A549 (cell line): Measurements from ENCODE around the gene AQP6. TPM values are rescaled to one million over a fixed set of nuclear protein-coding genes. Genes with fewer than 3 reads are reported as not detected.

Source experiments
- ATAC-seq, 2 experiments: fragments of 200-7000 bp in 1 of 2; fragments of >200 bp in 1 of 2; cut with Nextera tagmentation in 1 of 2; cut with Tn5 transposase in 1 of 2; 3 replicates each; pipeline versions ENCODE4 v1.8.0 to v1.9.1; 2018 to 2020; ENCODE audit warnings: mild to moderate bottlenecking in 1 of 2, moderate library complexity in 1 of 2
- CTCF ChIA-PET: fragments of 300-600 bp; sonication (Branson Sonifier 250); formaldehyde crosslinking; extraction: SDS; loops from one replicate; lab custom pipeline; 2021; ENCODE audit warnings: antibody characterized with exemption, inconsistent platforms; lab: Yijun Ruan, JAX
- POLR2A ChIA-PET: fragments of 350-600 bp; formaldehyde crosslinking; extraction: SDS; loops from one replicate; lab custom pipeline; 2021; ENCODE audit warnings: antibody characterized with exemption, inconsistent platforms; lab: Yijun Ruan, JAX
- DNase-seq, 2 experiments: peaks; one replicate each; pipeline versions ENCODE4 v3.0.0 to v3.0.0-alpha.2; 2011 to 2016; ENCODE audit warnings: low read depth in 1 of 2, low spot score in 1 of 2
- FAIRE-seq: peaks from 2 replicates; lab custom pipeline; 2011; peaks lifted over from hg19 to GRCh38; lab: Jason Lieb, UNC
- H3K27ac ChIP-seq, 2 experiments: fragments of >200 bp; sonication (Bioruptor Twin); formaldehyde crosslinking; 3 replicates each; pipeline ENCODE4 v1.5.1; 2016 to 2017
- H3K4me1 ChIP-seq: fragments of >200 bp; sonication (Bioruptor Twin); formaldehyde crosslinking; 3 replicates; pipeline ENCODE4 v1.6.1; 2016
- H3K4me2 ChIP-seq: fragments of >200 bp; sonication (Bioruptor Twin); formaldehyde crosslinking; 3 replicates; pipeline ENCODE4 v1.6.1; 2016
- H3K4me3 ChIP-seq: fragments of >200 bp; sonication (Bioruptor Twin); formaldehyde crosslinking; 3 replicates; pipeline ENCODE4 v1.5.1; 2016
- H3K9me3 ChIP-seq: fragments of >200 bp; sonication (Bioruptor Twin); formaldehyde crosslinking; 3 replicates; pipeline ENCODE4 v1.6.1; 2016
- CEBPB ChIP-seq, 2 experiments: fragments of >200 bp in 1 of 2; sonication (Bioruptor Twin) in 1 of 2; formaldehyde crosslinking in 1 of 2; IDR thresholded peaks; 2 replicates each; pipeline ENCODE4 v1.6.1; 2012 to 2016
- CHD4 ChIP-seq: fragments of 200-600 bp; sonication (generic); IDR thresholded peaks from 2 replicates; pipeline ENCODE4 v1.6.1; 2016; ENCODE audit warnings: antibody characterized with exemption, mild to moderate bottlenecking, borderline replicate concordance
- CTCF ChIP-seq: fragments of >200 bp; sonication (Bioruptor Twin); formaldehyde crosslinking; IDR thresholded peaks from 3 replicates; pipeline ENCODE4 v1.5.1; 2016
- EHF ChIP-seq: fragments of 250-450 bp; sonication (Bioruptor Pico); IDR thresholded peaks from 2 replicates; pipeline ENCODE4 v1.5.0; 2020; ENCODE audit warnings: mild to moderate bottlenecking
- EHMT2 ChIP-seq: fragments of 200-600 bp; sonication (generic); IDR thresholded peaks from 2 replicates; pipeline ENCODE4 v1.6.1; 2016; ENCODE audit warnings: antibody characterized with exemption, low read depth, mild to moderate bottlenecking, moderate library complexity
- ESRRA ChIP-seq: fragments of 150-350 bp; IDR thresholded peaks from 2 replicates; pipeline ENCODE4 v1.6.1; 2014; ENCODE audit warnings: mild to moderate bottlenecking, low read length, borderline replicate concordance
- FOXS1 ChIP-seq: fragments of 250-450 bp; sonication (Bioruptor Pico); IDR thresholded peaks from 2 replicates; pipeline ENCODE4 v1.5.0; 2020; ENCODE audit warnings: mild to moderate bottlenecking, moderate library complexity
- GATA3 ChIP-seq: IDR thresholded peaks from 2 replicates; pipeline ENCODE4 v1.6.1; 2012; ENCODE audit warnings: borderline replicate concordance
- HDAC2 ChIP-seq: fragments of 200-600 bp; sonication (generic); IDR thresholded peaks from 2 replicates; pipeline ENCODE4 v1.6.1; 2016
- HEYL ChIP-seq: fragments of 250-450 bp; sonication (Bioruptor Pico); IDR thresholded peaks from 2 replicates; pipeline ENCODE4 v1.8.0; 2021; ENCODE audit warnings: mild to moderate bottlenecking, moderate library complexity
- HOXA7 ChIP-seq: fragments of 250-450 bp; sonication (Bioruptor Pico); IDR thresholded peaks from 2 replicates; pipeline ENCODE4 v1.5.0; 2020; ENCODE audit warnings: mild to moderate bottlenecking, moderate library complexity
- HOXB5 ChIP-seq: fragments of 250-450 bp; sonication (Bioruptor Pico); IDR thresholded peaks from 2 replicates; pipeline ENCODE4 v1.5.0; 2020; ENCODE audit warnings: mild to moderate bottlenecking, moderate library complexity
- JUNB ChIP-seq: fragments of >200 bp; sonication (Bioruptor Twin); formaldehyde crosslinking; IDR thresholded peaks from 2 replicates; pipeline ENCODE4 v1.6.1; 2016
- KDM1A ChIP-seq: fragments of 200-600 bp; sonication (generic); IDR thresholded peaks from 2 replicates; pipeline ENCODE4 v1.6.1; 2016; ENCODE audit warnings: low read depth, mild to moderate bottlenecking
- MAFK ChIP-seq: fragments of 450-650 bp; IDR thresholded peaks from 2 replicates; pipeline ENCODE4 v1.6.1; 2014; ENCODE audit not compliant: partially characterized antibody
- MYC ChIP-seq: IDR thresholded peaks from 2 replicates; pipeline ENCODE4 v1.6.1; 2012; ENCODE audit warnings: mild to moderate bottlenecking, inconsistent platforms, low read length, improper control_type of control experiment, borderline replicate concordance
- NR3C1 ChIP-seq: fragments of >200 bp; sonication (Bioruptor Twin); formaldehyde crosslinking; IDR thresholded peaks from 3 replicates; pipeline ENCODE4 v1.6.1; 2017
- PBX3 ChIP-seq: IDR thresholded peaks from 2 replicates; pipeline ENCODE4 v1.6.1; 2012
- PHF8 ChIP-seq: fragments of 200-600 bp; sonication (generic); IDR thresholded peaks from 2 replicates; pipeline ENCODE4 v1.6.1; 2016; ENCODE audit warnings: low read depth, mild to moderate bottlenecking, antibody characterized with exemption, moderate library complexity, borderline replicate concordance
- POLR2A ChIP-seq: IDR thresholded peaks from 2 replicates; pipeline ENCODE4 v1.6.1; 2012; ENCODE audit warnings: mild to moderate bottlenecking, low read length
- POLR2AphosphoS2 ChIP-seq: conservative IDR thresholded peaks from 2 replicates; pipeline ENCODE4 v1.6.1; 2012; ENCODE audit warnings: low read length, improper control_type of control experiment, inconsistent platforms
- RAD21 ChIP-seq, 2 experiments: fragments of >200 bp in 1 of 2; sonication (Bioruptor Twin) in 1 of 2; formaldehyde crosslinking in 1 of 2; IDR thresholded peaks in 1 of 2; conservative IDR thresholded peaks in 1 of 2; 2 replicates in 1 of 2; 3 replicates in 1 of 2; pipeline ENCODE4 v1.6.1; 2012 to 2018; ENCODE audit warnings: inconsistent platforms in 1 of 2
- RARB ChIP-seq: fragments of 250-450 bp; sonication (Bioruptor Pico); IDR thresholded peaks from 2 replicates; pipeline ENCODE4 v1.8.0; 2021; ENCODE audit warnings: mild to moderate bottlenecking, moderate library complexity
- RFX5 ChIP-seq: fragments of 450-650 bp; IDR thresholded peaks from 2 replicates; pipeline ENCODE4 v1.7.1; 2014; ENCODE audit warnings: antibody characterized with exemption, mild to moderate bottlenecking, moderate library complexity
- RNF2 ChIP-seq: fragments of 200-600 bp; sonication (generic); IDR thresholded peaks from 2 replicates; pipeline ENCODE4 v1.6.1; 2016; ENCODE audit warnings: low read depth, mild to moderate bottlenecking, antibody characterized with exemption, moderate library complexity, borderline replicate concordance
- SMC3 ChIP-seq: fragments of >200 bp; sonication (Bioruptor Twin); formaldehyde crosslinking; IDR thresholded peaks from 3 replicates; pipeline ENCODE4 v1.6.1; 2018; ENCODE audit warnings: inconsistent platforms
- SREBF2 ChIP-seq: fragments of 450-650 bp; IDR thresholded peaks from 2 replicates; pipeline ENCODE4 v1.6.1; 2014; ENCODE audit warnings: mild to moderate bottlenecking, moderate library complexity
- TFCP2L1 ChIP-seq: fragments of 250-450 bp; sonication (Bioruptor Pico); IDR thresholded peaks from 2 replicates; pipeline ENCODE4 v1.5.0; 2021; ENCODE audit warnings: mild to moderate bottlenecking
- ZNF302 ChIP-seq: fragments of 250-450 bp; sonication (Bioruptor Pico); IDR thresholded peaks from 2 replicates; pipeline ENCODE4 v1.9.0; 2021; ENCODE audit warnings: inconsistent platforms, mild to moderate bottlenecking, moderate library complexity
- ZSCAN20 ChIP-seq: fragments of 250-450 bp; sonication (Bioruptor Pico); IDR thresholded peaks from 2 replicates; pipeline ENCODE4 v1.8.0; 2022; ENCODE audit warnings: mild to moderate bottlenecking, moderate library complexity
- WGBS: methylation state at CpG from one replicate; pipeline ENCODE4 v1.1.6; 2017; ENCODE audit errors: missing lambda C conversion rate; 5-methylcytosine and 5-hydroxymethylcytosine counted together
- polyA plus RNA-seq, 4 experiments: library from polyadenylated mRNA; depleted of rRNA in 3 of 4; stranded (reverse); fragments of >200 nt; fragmentation: RNase III in 1 of 4; extraction: RNeasy Plus Mini Kit Qiagen cat#74134 plus additional on column Dnase treatment in 1 of 4; gene quantifications; 2 replicates in 3 of 4; 3 replicates in 1 of 4; pipeline ENCODE4 v1.2.3, GENCODE V29; 2011 to 2017

Gene AQP6
- polyA plus RNA-seq, 2 of the 4 experiments (the other 2 are of a cell fraction) = 0.05 TPM; not detected in 1

GRCh38 chr12:49972129-49972528 is 618 bp upstream of the AQP6 start (continued):
- TF ChIP-seq TFCP2L1 (CRISPR knock-in tag) = no peak
- TF ChIP-seq HEYL (CRISPR knock-in tag) = no peak
- TF ChIP-seq RNF2 = no peak
- TF ChIP-seq MYC = no peak
- no peak for TF ChIP-seq ZSCAN20 (CRISPR knock-in tag)

- no peak for FAIRE-seq
- ATAC-seq = no peak
- 81% methylated on average over 15 of the region's 19 CpGs for WGBS
- ChIA-PET POLR2A (no interaction called here), CTCF (interaction anchor here (0.7 to 29.8 kb wide), 4 partner anchors 13 to 101 kb away, joined by 3 to 708 read pairs (median 171); partner anchors contain the start of genes ASIC1 and SMARCD1)
- Histone ChIP-seq H3K27ac (no peak overlapping the region), H3K4me3 (no peak overlapping the region), H3K4me1 (no peaks in the 10 kb centered on the region), H3K9me3 (no peaks in the 10 kb centered on the region), H3K4me2 (no peak overlapping the region)
- no peak for TF ChIP-seq SREBF2
- TF ChIP-seq KDM1A = no peak
- TF ChIP-seq NR3C1 = no peak
- no peak for TF ChIP-seq MAFK
- no peak for TF ChIP-seq RARB
- no peak for TF ChIP-seq HEYL (CRISPR knock-in tag)
- TF ChIP-seq PBX3 = no peak
- TF ChIP-seq HOXB5 (CRISPR knock-in tag) = no peak
- no peak for TF ChIP-seq RFX5
- no peak for TF ChIP-seq EHF
- DNase-seq = no peak
Observed at GRCh38 chr12:49973361-49973830, 649 bp downstream of the AQP6 start.

GRCh38 chr12:49974231-49974675 is 1.5 kb downstream of the AQP6 start:
- peak in 1 of 2 experiments; percentile 48 for DNase-seq
- no peak overlapping the region for H3K27ac ChIP-seq
- ChIA-PET CTCF (interaction anchor here (0.7 to 29.8 kb wide), 7 partner anchors 8 to 100 kb away, joined by 3 to 708 read pairs (median 4); partner anchors contain the start of genes ASIC1 and SMARCD1), POLR2A (no interaction called here)
- H3K9me3 ChIP-seq = no peaks in the 10 kb centered on the region
- no peak overlapping the region for H3K4me3 ChIP-seq
- 63% methylated on average over 15 of the region's 15 CpGs for WGBS
- TF ChIP-seq CTCF (0 out of 3 replicates have a peak, but pooled peaks have one; percentile 22), SMC3 (peak; percentile 29; the same call in 1 of the 3 replicates), RAD21 (conservative IDR thresholded peaks at IDR 0.05 in 1 of 2, IDR thresholded peaks at IDR 0.05 in 1 of 2) (peak in 1 of 2 experiments; percentile 27; a peak in 1 of 5 replicates), GATA3 (no peak)
- TF ChIP-seq, all 56 proteins: peak for 3
- no peak for FAIRE-seq
- Histone ChIP-seq H3K4me2 (no peak overlapping the region), H3K4me1 (no peaks in the 10 kb centered on the region)
- ATAC-seq = peak; percentile 73 to 86

- H3K27ac ChIP-seq = no peak overlapping the region
- no peaks in the 10 kb centered on the region for H3K9me3 ChIP-seq
- DNase-seq (no peak), ATAC-seq (peak in 1 of 2 experiments; percentile 3; a peak in 2 of 6 replicates), FAIRE-seq (no peak)
- POLR2A ChIA-PET = no interaction called here
- CTCF ChIA-PET = interaction anchor here (0.7 to 29.8 kb wide), 7 partner anchors 9 to 99 kb away, joined by 3 to 708 read pairs (median 4); partner anchors contain the start of genes ASIC1 and SMARCD1
- H3K4me1 ChIP-seq = no peaks in the 10 kb centered on the region
- no peak overlapping the region for H3K4me2 ChIP-seq
- TF ChIP-seq ESRRA (no peak), ZSCAN20 (CRISPR knock-in tag) (no peak), FOXS1 (CRISPR knock-in tag) (no peak), HEYL (CRISPR knock-in tag) (no peak), POLR2A (no peak), CEBPB (IDR thresholded peaks at IDR 0.05) (no peak), HDAC2 (no peak), JUNB (no peak), HOXA7 (CRISPR knock-in tag) (no peak), RAD21 (conservative IDR thresholded peaks at IDR 0.05 in 1 of 2, IDR thresholded peaks at IDR 0.05 in 1 of 2) (no peak), PHF8 (no peak), CHD4 (no peak), EHMT2 (no peak), GATA3 (no peak), POLR2AphosphoS2 (no peak), ZNF302 (CRISPR knock-in tag) (no peak)
- no peak overlapping the region for H3K4me3 ChIP-seq
- 82% methylated on average over 6 of the region's 8 CpGs for WGBS
Observed at GRCh38 chr12:49974677-49975317, 2.0 kb downstream of the AQP6 start.
